Activated CD8-positive, alpha-beta T cell treated with anti-CD3 and anti-CD28 coated beads for 36 hours (primary cell): ENCODE measurements around the gene MECR. TPM values are rescaled to one million over a fixed set of nuclear protein-coding genes. Genes with fewer than 3 reads are reported as not detected.

Experiments
- ATAC-seq: fragments of 200-7000 bp; cut with Tn5 transposase; one replicate; pipeline ENCODE4 v1.10.0; 2021; ENCODE audit warnings: mild to moderate bottlenecking, moderate library complexity
- CTCF ChIA-PET: fragments of 350-600 bp; sonication (Branson Sonifier 250); formaldehyde crosslinking; loops from one replicate; lab custom pipeline; 2021; ENCODE audit warnings: antibody characterized with exemption; lab: Charles Lee
- POLR2A ChIA-PET: fragments of 350-600 bp; sonication (Branson Sonifier 250); formaldehyde crosslinking; loops from one replicate; lab custom pipeline; 2021; ENCODE audit warnings: antibody characterized with exemption; lab: Charles Lee
- DNase-seq: peaks from one replicate; pipeline ENCODE4 v3.0.0-alpha.2; 2020
- H3K27ac Mint-ChIP-seq: one replicate; pipeline ENCODE4 v1.8.0; 2021; ENCODE audit warnings: mild to moderate bottlenecking, mixed read lengths
- H3K27me3 Mint-ChIP-seq: one replicate; pipeline ENCODE4 v1.8.0; 2021; ENCODE audit warnings: mixed read lengths
- H3K36me3 Mint-ChIP-seq: one replicate; pipeline ENCODE4 v1.8.0; 2021; ENCODE audit warnings: low read depth, mixed read lengths
- H3K4me1 Mint-ChIP-seq: one replicate; pipeline ENCODE4 v1.8.0; 2021; ENCODE audit warnings: low read depth, mixed read lengths
- H3K4me3 Mint-ChIP-seq: one replicate; pipeline ENCODE4 v1.8.0; 2021; ENCODE audit warnings: mild to moderate bottlenecking, moderate library complexity, mixed read lengths
- H3K9me3 Mint-ChIP-seq: one replicate; pipeline ENCODE4 v1.8.0; 2021; ENCODE audit warnings: mixed read lengths
- CTCF ChIP-seq: fragments of 200-600 bp; IDR thresholded peaks from one replicate; pipeline ENCODE4 v1.8.0; 2022; ENCODE audit warnings: antibody characterized with exemption, mild to moderate bottlenecking
- intact Hi-C: fragments of 100-400 bp; cut with micrococcal nuclease; formaldehyde crosslinking; loops from one replicate; pipeline ENCODE4 v1.10.0; 2022
- total RNA-seq, 2 experiments: library from RNA; stranded (reverse); gene quantifications; one replicate each; pipeline ENCODE4 v1.2.3, GENCODE V29; 2021

Gene MECR
- total RNA-seq, 2 experiments from 2014 or later = 42.2 to 43.5 TPM

GRCh38 chr1:29201595-29202051 lies 29.1 kb downstream of the MECR start:
- no peak overlapping the region for H3K4me3 Mint-ChIP-seq
- H3K36me3 Mint-ChIP-seq = peaks cover 33% of the 10 kb centered on the region
- H3K4me1 Mint-ChIP-seq = peaks cover 15% of the 10 kb centered on the region
- no peak for ATAC-seq
- DNase-seq = peak; percentile 43
- H3K27ac Mint-ChIP-seq = peak overlapping the region; percentile 46
- intact Hi-C loops = loop anchor here (2.0 to 10.0 kb wide), 2 partner anchors 319 to 417 kb away; no protein-coding TSS in a partner anchor
- no peak for TF ChIP-seq CTCF
- CTCF ChIA-PET = interaction anchor here (0.7 to 5.9 kb wide), 28 partner anchors 8 to 505 kb away, joined by 3 to 63 read pairs (median 8); partner anchors contain the start of genes MECR, SRSF4 and TMEM200B
- H3K27me3 Mint-ChIP-seq = no peaks in the 10 kb centered on the region
- POLR2A ChIA-PET = interaction anchor here (1.1 to 1.7 kb wide), 2 partner anchors 21 to 29 kb away, joined by 3 to 7 read pairs; partner anchors contain the start of gene MECR
- H3K9me3 Mint-ChIP-seq = no peaks in the 10 kb centered on the region

GRCh38 chr1:29200906-29201594 lies 29.7 kb downstream of the MECR start:
- Mint-ChIP-seq H3K9me3 (no peaks in the 10 kb centered on the region), H3K36me3 (peaks cover 33% of the 10 kb centered on the region), H3K4me1 (peaks cover 15% of the 10 kb centered on the region), H3K27ac (peak overlapping the region; percentile 27), H3K27me3 (no peaks in the 10 kb centered on the region), H3K4me3 (no peak overlapping the region)
- CTCF ChIA-PET = interaction anchor here (0.7 to 5.9 kb wide), 14 partner anchors 14 to 416 kb away, joined by 3 to 63 read pairs (median 12); partner anchors contain the start of genes MECR, SRSF4 and TMEM200B
- ATAC-seq (no peak), DNase-seq (no peak)
- POLR2A ChIA-PET = interaction anchor here (0.7 to 1.7 kb wide), 2 partner anchors 19 to 30 kb away, joined by 3 to 7 read pairs; partner anchors contain the start of genes MECR and SRSF4
- intact Hi-C loops = loop anchor here (10.0 kb wide), 1 partner anchor 416 kb away; no protein-coding TSS in a partner anchor
- no peak for TF ChIP-seq CTCF

- Mint-ChIP-seq H3K9me3 (no peaks in the 10 kb centered on the region), H3K4me1 (peaks cover 15% of the 10 kb centered on the region), H3K27me3 (no peaks in the 10 kb centered on the region), H3K27ac (no peak overlapping the region), H3K4me3 (no peak overlapping the region), H3K36me3 (peaks cover 38% of the 10 kb centered on the region)
- no peak for TF ChIP-seq CTCF
- CTCF ChIA-PET = interaction anchor here (1.0 to 5.9 kb wide), 10 partner anchors 12 to 321 kb away, joined by 3 to 63 read pairs (median 6); partner anchors contain the start of gene SRSF4
- DNase-seq (no peak), ATAC-seq (no peak)
- POLR2A ChIA-PET = interaction anchor here (0.9 to 2.5 kb wide), 2 partner anchors 16 to 316 kb away, joined by 3 to 13 read pairs; partner anchors contain the start of gene SRSF4
- intact Hi-C loops = no loop called here
Measured at GRCh38 chr1:29197993-29198392, 32.7 kb downstream of the MECR start.

GRCh38 chr1:29197590-29197924 lies 33.2 kb downstream of the MECR start:
- DNase-seq (peak; percentile 61), ATAC-seq (peak; percentile 94)
- H3K36me3 Mint-ChIP-seq = peaks cover 37% of the 10 kb centered on the region
- ChIA-PET POLR2A (interaction anchor here (0.9 to 2.5 kb wide), 3 partner anchors 16 to 316 kb away, joined by 3 to 13 read pairs (median 3); partner anchors contain the start of gene SRSF4), CTCF (interaction anchor here (0.6 to 5.9 kb wide), 13 partner anchors 8 to 413 kb away, joined by 3 to 63 read pairs (median 4); partner anchors contain the start of gene SRSF4)
- peak; percentile 38 for TF ChIP-seq CTCF
- peaks cover 12% of the 10 kb centered on the region for H3K4me1 Mint-ChIP-seq
- no peaks in the 10 kb centered on the region for H3K9me3 Mint-ChIP-seq
- no peaks in the 10 kb centered on the region for H3K27me3 Mint-ChIP-seq
- no peak overlapping the region for H3K27ac Mint-ChIP-seq
- no peak overlapping the region for H3K4me3 Mint-ChIP-seq
- intact Hi-C loops = no loop called here
